Glutamatergic neuron (in vitro differentiated cells): ENCODE data around the gene GPC6. TPM values are rescaled to one million over a fixed set of nuclear protein-coding genes. Genes with fewer than 3 reads are reported as not detected.
"Not testable (repeated sequence)": the region's sequence is repeated elsewhere in the genome, so short reads cannot be mapped to it uniquely, and the experiment has no call there.

Source experiments
- DNase-seq: peaks from one replicate; pipeline ENCODE4 v3.0.0; 2022
- H3K27ac Mint-ChIP-seq: one replicate; pipeline ENCODE4 v1.8.0; 2020; ENCODE audit warnings: mild to moderate bottlenecking, mixed read lengths, inconsistent platforms; ENCODE audit not compliant: unreplicated experiment
- H3K27me3 Mint-ChIP-seq: one replicate; pipeline ENCODE4 v1.8.0; 2020; ENCODE audit warnings: mild to moderate bottlenecking, moderate library complexity, mixed read lengths, inconsistent platforms; ENCODE audit not compliant: unreplicated experiment
- H3K36me3 Mint-ChIP-seq: one replicate; pipeline ENCODE4 v1.8.0; 2020; ENCODE audit warnings: mild to moderate bottlenecking, mixed read lengths, inconsistent platforms; ENCODE audit not compliant: unreplicated experiment
- H3K4me1 Mint-ChIP-seq: one replicate; pipeline ENCODE4 v1.8.0; 2020; ENCODE audit warnings: mild to moderate bottlenecking, low read depth, mixed read lengths, inconsistent platforms; ENCODE audit not compliant: unreplicated experiment
- H3K4me3 Mint-ChIP-seq: one replicate; pipeline ENCODE4 v1.8.0; 2020; ENCODE audit warnings: mild to moderate bottlenecking, mixed read lengths, inconsistent platforms; ENCODE audit not compliant: unreplicated experiment
- H3K9me3 Mint-ChIP-seq: one replicate; pipeline ENCODE4 v1.8.0; 2020; ENCODE audit warnings: mild to moderate bottlenecking, moderate library complexity, mixed read lengths, inconsistent platforms; ENCODE audit not compliant: unreplicated experiment
- total RNA-seq: library from RNA; stranded (reverse); fragmentation: NEBNext Ultra II Directional; extraction: Animal tissue kit (Norgen Biotek cat#: 25700); gene quantifications from one replicate; pipeline ENCODE4 v1.2.1, GENCODE V29; 2021; ENCODE audit not compliant: unreplicated experiment
- TF ChIP-seq, protein P1 (sequence below): fragments of 200-600 bp; sonication (generic); IDR thresholded peaks from one replicate; pipeline ENCODE4 v1.5.0; 2021; ENCODE audit not compliant: partially characterized antibody, unreplicated experiment

The GPC6 gene
- total RNA-seq, 1 donor from 2014 or later: 11.8 TPM

- no peak overlapping the region for H3K4me3 Mint-ChIP-seq
- H3K4me1 Mint-ChIP-seq: peaks cover 13% of the 10 kb centered on the region
Measured at GRCh38 chr13:93435651-93436050, 209.0 kb downstream of the GPC6 start.

GRCh38 chr13:93437081-93437480 is 210.5 kb downstream of the GPC6 start:
- TF ChIP-seq, protein P1, sequence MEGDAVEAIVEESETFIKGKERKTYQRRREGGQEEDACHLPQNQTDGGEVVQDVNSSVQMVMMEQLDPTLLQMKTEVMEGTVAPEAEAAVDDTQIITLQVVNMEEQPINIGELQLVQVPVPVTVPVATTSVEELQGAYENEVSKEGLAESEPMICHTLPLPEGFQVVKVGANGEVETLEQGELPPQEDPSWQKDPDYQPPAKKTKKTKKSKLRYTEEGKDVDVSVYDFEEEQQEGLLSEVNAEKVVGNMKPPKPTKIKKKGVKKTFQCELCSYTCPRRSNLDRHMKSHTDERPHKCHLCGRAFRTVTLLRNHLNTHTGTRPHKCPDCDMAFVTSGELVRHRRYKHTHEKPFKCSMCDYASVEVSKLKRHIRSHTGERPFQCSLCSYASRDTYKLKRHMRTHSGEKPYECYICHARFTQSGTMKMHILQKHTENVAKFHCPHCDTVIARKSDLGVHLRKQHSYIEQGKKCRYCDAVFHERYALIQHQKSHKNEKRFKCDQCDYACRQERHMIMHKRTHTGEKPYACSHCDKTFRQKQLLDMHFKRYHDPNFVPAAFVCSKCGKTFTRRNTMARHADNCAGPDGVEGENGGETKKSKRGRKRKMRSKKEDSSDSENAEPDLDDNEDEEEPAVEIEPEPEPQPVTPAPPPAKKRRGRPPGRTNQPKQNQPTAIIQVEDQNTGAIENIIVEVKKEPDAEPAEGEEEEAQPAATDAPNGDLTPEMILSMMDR: no peak
- H3K27ac Mint-ChIP-seq: no peak overlapping the region
- H3K27me3 Mint-ChIP-seq: peaks cover 1% of the 10 kb centered on the region
- H3K4me1 Mint-ChIP-seq: peaks cover 6% of the 10 kb centered on the region
- H3K36me3 Mint-ChIP-seq: peaks cover 4% of the 10 kb centered on the region
- no peak overlapping the region for H3K4me3 Mint-ChIP-seq
- no peaks in the 10 kb centered on the region for H3K9me3 Mint-ChIP-seq
- DNase-seq: no peak

More at GRCh38 chr13:93435651-93436050, 209.0 kb downstream of the GPC6 start:
- Mint-ChIP-seq H3K36me3 (peaks cover 4% of the 10 kb centered on the region), H3K27ac (peak overlapping the region; percentile 20), H3K9me3 (peaks cover 2% of the 10 kb centered on the region), H3K27me3 (peaks cover 2% of the 10 kb centered on the region)
- TF ChIP-seq, protein P1: no peak
- DNase-seq: no peak

- no peaks in the 10 kb centered on the region for H3K36me3 Mint-ChIP-seq
- peaks cover 2% of the 10 kb centered on the region for H3K27me3 Mint-ChIP-seq
- H3K4me1 Mint-ChIP-seq: peaks cover 9% of the 10 kb centered on the region
- TF ChIP-seq, protein P1: no peak
- H3K9me3 Mint-ChIP-seq: no peaks in the 10 kb centered on the region
- no peak for DNase-seq
- no peak overlapping the region for H3K27ac Mint-ChIP-seq
- H3K4me3 Mint-ChIP-seq: no peak overlapping the region
Measured at GRCh38 chr13:93446238-93446637, 219.6 kb downstream of the GPC6 start.

DNA sequence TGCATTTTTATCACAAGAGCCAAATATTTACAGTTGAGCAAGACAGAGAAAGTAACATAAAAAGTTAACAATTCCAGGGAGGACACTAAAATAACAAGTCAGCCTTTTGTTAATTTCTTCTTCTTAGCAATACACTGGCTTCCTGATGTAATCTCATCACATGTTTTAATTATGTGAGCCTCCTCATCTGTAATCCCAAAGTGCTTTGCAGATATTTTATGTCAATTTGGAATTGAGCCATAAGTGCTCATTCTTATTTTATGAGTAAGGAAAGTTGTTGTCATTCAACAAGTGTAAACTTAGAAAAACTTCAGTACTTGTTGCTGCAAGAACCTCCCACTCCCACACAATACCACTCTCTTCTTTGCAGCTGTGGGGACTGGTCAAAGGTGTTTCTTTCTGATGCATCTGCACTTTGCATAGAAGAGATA is 223.6 kb downstream of the GPC6 start:
- no peaks in the 10 kb centered on the region for H3K36me3 Mint-ChIP-seq
- TF ChIP-seq, protein P1: no peak
- no peak overlapping the region for H3K27ac Mint-ChIP-seq
- DNase-seq: no peak
- H3K4me1 Mint-ChIP-seq: peaks cover 9% of the 10 kb centered on the region
- H3K4me3 Mint-ChIP-seq: no peak overlapping the region
- no peaks in the 10 kb centered on the region for H3K9me3 Mint-ChIP-seq
- H3K27me3 Mint-ChIP-seq: no peaks in the 10 kb centered on the region

- no peak overlapping the region for H3K27ac Mint-ChIP-seq
- no peak overlapping the region for H3K4me3 Mint-ChIP-seq
- TF ChIP-seq, protein P1: no peak
- H3K9me3 Mint-ChIP-seq: peaks cover 2% of the 10 kb centered on the region
- no peak for DNase-seq
- H3K27me3 Mint-ChIP-seq: no peaks in the 10 kb centered on the region
- no peaks in the 10 kb centered on the region for H3K36me3 Mint-ChIP-seq
- peaks cover 14% of the 10 kb centered on the region for H3K4me1 Mint-ChIP-seq
Measured at GRCh38 chr13:93450761-93451160, 224.2 kb downstream of the GPC6 start.

DNA sequence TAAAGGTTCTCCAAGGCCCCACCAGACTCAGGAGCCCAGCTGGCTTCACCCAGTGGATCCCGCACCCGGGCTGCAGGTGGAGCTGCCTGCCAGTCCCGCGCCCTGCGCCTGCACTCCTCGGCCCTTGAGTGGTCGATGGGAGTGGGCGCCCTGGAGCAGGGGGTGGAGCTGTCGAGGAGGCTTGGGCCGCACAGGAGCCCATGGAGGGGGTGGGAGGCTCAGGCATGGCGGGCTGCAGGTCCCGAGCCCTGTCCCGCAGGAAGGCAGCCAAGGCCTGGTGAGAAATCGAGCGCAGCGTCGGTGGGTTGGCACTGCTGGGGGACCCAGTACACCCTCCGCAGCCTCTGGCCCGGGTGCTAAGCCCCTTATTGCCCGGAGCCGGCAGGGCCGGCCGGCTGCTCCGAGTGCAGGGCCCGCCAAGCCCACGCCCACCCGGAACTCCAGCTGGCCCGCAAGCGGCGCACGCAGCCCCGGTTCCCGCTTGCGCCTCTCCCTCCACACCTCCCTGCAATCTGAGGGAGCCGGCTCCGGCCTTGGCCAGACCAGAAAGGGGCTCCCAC is 228.1 kb downstream of the GPC6 start:
- H3K27me3 Mint-ChIP-seq, H3K36me3 Mint-ChIP-seq, H3K4me3 Mint-ChIP-seq, H3K27ac Mint-ChIP-seq, H3K9me3 Mint-ChIP-seq, DNase-seq: not testable (repeated sequence)
- peaks cover 11% of the 10 kb centered on the region for H3K4me1 Mint-ChIP-seq
